ENCODE measurements around the gene PRKAG2.
"Not testable (repeated sequence)": the region's sequence is repeated elsewhere in the genome, so short reads cannot be mapped to it uniquely, and the experiment has no call there.

PRKAG2 gene

GRCh38 chr7:151581741-151582140 lies 295.2 kb downstream of the PRKAG2 start:
- DNase-seq (ENCODE audit: low read depth, low spot score) = no peak
- H3K36me3 ChIP-seq (ENCODE audit: insufficient read depth, low read length) = no peaks in the 10 kb centered on the region
- H3K27ac ChIP-seq = no peak overlapping the region
- H3K4me3 ChIP-seq = no peak overlapping the region
- H3K9me3 ChIP-seq (ENCODE audit: low read depth, low read length) = peaks cover 5% of the 10 kb centered on the region
- TF ChIP-seq FOXP2 (optimal IDR thresholded peaks at IDR 0.05; ENCODE audit: control extremely low read depth, extremely low read length, insufficient read depth) = no peak
- no peak for TF ChIP-seq POLR2AphosphoS5 (IDR thresholded peaks at IDR 0.05; ENCODE audit: borderline replicate concordance, low read depth, low read length)
- TF ChIP-seq EZH2 (IDR thresholded peaks at IDR 0.05) = no peak
- H3K9ac ChIP-seq (ENCODE audit: insufficient read length) = no peak overlapping the region

GRCh38 chr7:151579644-151580043 lies 297.3 kb downstream of the PRKAG2 start:
- no peaks in the 10 kb centered on the region for H3K36me3 ChIP-seq (ENCODE audit: insufficient read depth, low read length)
- no peak overlapping the region for H3K27ac ChIP-seq
- H3K4me3 ChIP-seq = no peak overlapping the region
- peaks cover 5% of the 10 kb centered on the region for H3K9me3 ChIP-seq (ENCODE audit: low read depth, low read length)
- DNase-seq (ENCODE audit: low read depth, low spot score) = no peak
- H3K9ac ChIP-seq (ENCODE audit: insufficient read length) = no peak overlapping the region
- TF ChIP-seq EZH2 (IDR thresholded peaks at IDR 0.05) = no peak
- TF ChIP-seq POLR2AphosphoS5 (IDR thresholded peaks at IDR 0.05; ENCODE audit: borderline replicate concordance, low read depth, low read length) = no peak
- no peak for TF ChIP-seq FOXP2 (optimal IDR thresholded peaks at IDR 0.05; ENCODE audit: control extremely low read depth, extremely low read length, insufficient read depth)

DNA sequence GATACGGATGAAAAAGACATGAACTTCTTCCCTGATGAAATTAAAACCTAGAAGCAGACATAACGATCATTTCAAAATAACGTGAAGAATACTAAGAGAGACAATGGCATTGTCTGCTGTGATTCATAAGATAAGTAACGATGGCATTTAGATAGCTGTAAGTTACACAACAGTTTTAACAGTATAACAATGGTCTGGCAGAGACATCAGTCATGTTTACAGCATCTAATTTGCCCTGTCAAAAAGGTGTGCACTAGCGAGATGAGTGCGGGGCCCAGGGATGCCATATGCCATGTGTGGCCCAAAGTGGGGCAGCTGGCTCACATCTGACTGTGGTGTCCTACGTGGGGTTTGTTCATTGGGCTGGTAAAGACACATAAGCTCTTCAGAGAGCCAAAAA lies 301.5 kb downstream of the PRKAG2 start:
- no peak for DNase-seq (ENCODE audit: low read depth, low spot score)
- Histone ChIP-seq H3K27ac (no peak overlapping the region), H3K4me3 (no peak overlapping the region), H3K9me3 (ENCODE audit: low read depth, low read length) (peaks cover 3% of the 10 kb centered on the region), H3K36me3 (ENCODE audit: insufficient read depth, low read length) (no peaks in the 10 kb centered on the region), H3K9ac (ENCODE audit: insufficient read length) (no peak overlapping the region)
- no peak for TF ChIP-seq EZH2 (IDR thresholded peaks at IDR 0.05)
- TF ChIP-seq POLR2AphosphoS5 (IDR thresholded peaks at IDR 0.05; ENCODE audit: borderline replicate concordance, low read depth, low read length) = no peak
- TF ChIP-seq FOXP2 (optimal IDR thresholded peaks at IDR 0.05; ENCODE audit: control extremely low read depth, extremely low read length, insufficient read depth) = no peak

DNA sequence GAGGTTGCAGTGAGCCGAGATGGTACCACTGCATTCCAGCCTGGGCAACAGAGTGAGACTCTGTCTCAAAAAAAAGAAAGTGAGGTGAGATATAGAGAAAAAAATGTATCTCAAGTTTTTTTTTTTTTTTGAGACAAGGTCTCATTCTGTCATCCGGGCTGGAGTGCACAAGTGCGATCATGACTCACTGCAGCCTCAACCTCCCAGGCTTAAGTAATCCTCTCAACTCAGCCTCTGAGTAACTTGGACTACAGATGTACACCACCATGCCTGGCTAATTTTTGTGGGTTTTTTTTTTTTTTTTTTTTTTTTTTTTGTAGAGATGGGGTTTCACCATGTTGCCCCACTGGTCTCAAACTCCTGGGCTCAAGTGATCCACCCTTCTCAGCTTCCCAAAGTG lies 303.9 kb downstream of the PRKAG2 start:
- H3K27ac ChIP-seq; H3K4me3 ChIP-seq; H3K9me3 ChIP-seq (ENCODE audit: low read depth, low read length); DNase-seq (ENCODE audit: low read depth, low spot score); H3K9ac ChIP-seq (ENCODE audit: insufficient read length); H3K36me3 ChIP-seq (ENCODE audit: insufficient read depth, low read length): not testable (repeated sequence)

DNA sequence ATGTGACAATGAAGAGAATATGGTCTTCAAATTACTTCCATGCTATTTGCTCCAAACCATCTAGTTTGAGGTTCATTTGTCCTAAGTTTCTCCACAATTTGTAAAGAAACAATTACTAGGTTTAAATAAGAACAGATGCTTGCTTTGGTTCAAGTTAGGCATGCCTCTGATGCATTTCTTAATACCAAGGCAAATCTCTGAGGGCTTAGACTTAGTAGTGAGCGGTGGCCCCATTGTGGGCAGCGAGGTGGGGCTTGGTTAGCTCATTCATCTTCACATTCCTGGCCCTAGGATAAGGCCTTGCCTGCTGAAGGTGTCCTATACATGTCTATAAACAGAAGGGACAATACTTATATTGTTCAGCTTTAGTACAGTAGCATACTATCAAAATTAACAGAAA lies 304.8 kb downstream of the PRKAG2 start:
- Histone ChIP-seq H3K9ac (ENCODE audit: insufficient read length) (no peak overlapping the region), H3K9me3 (ENCODE audit: low read depth, low read length) (no peaks in the 10 kb centered on the region), H3K27ac (no peak overlapping the region), H3K4me3 (no peak overlapping the region), H3K36me3 (ENCODE audit: insufficient read depth, low read length) (no peaks in the 10 kb centered on the region)
- DNase-seq (ENCODE audit: low read depth, low spot score) = no peak
- TF ChIP-seq EZH2 (IDR thresholded peaks at IDR 0.05) (no peak), POLR2AphosphoS5 (IDR thresholded peaks at IDR 0.05; ENCODE audit: borderline replicate concordance, low read depth, low read length) (no peak), FOXP2 (optimal IDR thresholded peaks at IDR 0.05; ENCODE audit: control extremely low read depth, extremely low read length, insufficient read depth) (no peak)

DNA sequence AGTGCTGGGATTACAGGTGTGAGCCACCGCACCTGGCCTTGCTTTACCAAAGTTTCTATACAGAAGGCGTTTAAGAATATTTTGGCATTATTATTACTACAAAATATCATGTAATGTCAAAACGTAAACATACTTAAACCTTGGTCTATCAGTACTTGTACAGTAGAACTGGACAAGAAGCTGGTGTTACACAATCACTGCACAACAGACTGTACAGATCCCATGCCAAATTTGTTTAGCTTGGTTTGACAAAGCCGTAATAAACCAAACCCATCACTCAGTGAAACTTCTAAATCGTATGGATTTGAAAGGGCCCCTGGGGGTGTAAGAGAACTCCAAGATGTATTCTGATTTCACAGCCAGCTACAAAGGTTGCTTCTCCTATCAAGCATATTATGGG lies 305.4 kb downstream of the PRKAG2 start:
- Histone ChIP-seq H3K9me3 (ENCODE audit: low read depth, low read length) (no peaks in the 10 kb centered on the region), H3K27ac (no peak overlapping the region)

GRCh38 chr7:151570366-151570915 lies 306.5 kb downstream of the PRKAG2 start:
- DNase-seq (ENCODE audit: low read depth, low spot score) = no peak
- H3K36me3 ChIP-seq (ENCODE audit: insufficient read depth, low read length) = no peaks in the 10 kb centered on the region
- no peak overlapping the region for H3K27ac ChIP-seq
- H3K9me3 ChIP-seq (ENCODE audit: low read depth, low read length) = no peaks in the 10 kb centered on the region
- H3K4me3 ChIP-seq = no peak overlapping the region
- TF ChIP-seq POLR2AphosphoS5 (IDR thresholded peaks at IDR 0.05; ENCODE audit: borderline replicate concordance, low read depth, low read length) = no peak
- TF ChIP-seq EZH2 (IDR thresholded peaks at IDR 0.05) = no peak
- no peak for TF ChIP-seq FOXP2 (optimal IDR thresholded peaks at IDR 0.05; ENCODE audit: control extremely low read depth, extremely low read length, insufficient read depth)
- H3K9ac ChIP-seq (ENCODE audit: insufficient read length) = no peak overlapping the region

More for the DNA sequence above, 305.4 kb downstream of the PRKAG2 start:
- Histone ChIP-seq H3K9ac (ENCODE audit: insufficient read length) (no peak overlapping the region), H3K36me3 (ENCODE audit: insufficient read depth, low read length) (no peaks in the 10 kb centered on the region), H3K4me3 (no peak overlapping the region)
- TF ChIP-seq POLR2AphosphoS5 (IDR thresholded peaks at IDR 0.05; ENCODE audit: borderline replicate concordance, low read depth, low read length) = no peak
- no peak for TF ChIP-seq EZH2 (IDR thresholded peaks at IDR 0.05)
- TF ChIP-seq FOXP2 (optimal IDR thresholded peaks at IDR 0.05; ENCODE audit: control extremely low read depth, extremely low read length, insufficient read depth) = no peak
- no peak for DNase-seq (ENCODE audit: low read depth, low spot score)

DNA sequence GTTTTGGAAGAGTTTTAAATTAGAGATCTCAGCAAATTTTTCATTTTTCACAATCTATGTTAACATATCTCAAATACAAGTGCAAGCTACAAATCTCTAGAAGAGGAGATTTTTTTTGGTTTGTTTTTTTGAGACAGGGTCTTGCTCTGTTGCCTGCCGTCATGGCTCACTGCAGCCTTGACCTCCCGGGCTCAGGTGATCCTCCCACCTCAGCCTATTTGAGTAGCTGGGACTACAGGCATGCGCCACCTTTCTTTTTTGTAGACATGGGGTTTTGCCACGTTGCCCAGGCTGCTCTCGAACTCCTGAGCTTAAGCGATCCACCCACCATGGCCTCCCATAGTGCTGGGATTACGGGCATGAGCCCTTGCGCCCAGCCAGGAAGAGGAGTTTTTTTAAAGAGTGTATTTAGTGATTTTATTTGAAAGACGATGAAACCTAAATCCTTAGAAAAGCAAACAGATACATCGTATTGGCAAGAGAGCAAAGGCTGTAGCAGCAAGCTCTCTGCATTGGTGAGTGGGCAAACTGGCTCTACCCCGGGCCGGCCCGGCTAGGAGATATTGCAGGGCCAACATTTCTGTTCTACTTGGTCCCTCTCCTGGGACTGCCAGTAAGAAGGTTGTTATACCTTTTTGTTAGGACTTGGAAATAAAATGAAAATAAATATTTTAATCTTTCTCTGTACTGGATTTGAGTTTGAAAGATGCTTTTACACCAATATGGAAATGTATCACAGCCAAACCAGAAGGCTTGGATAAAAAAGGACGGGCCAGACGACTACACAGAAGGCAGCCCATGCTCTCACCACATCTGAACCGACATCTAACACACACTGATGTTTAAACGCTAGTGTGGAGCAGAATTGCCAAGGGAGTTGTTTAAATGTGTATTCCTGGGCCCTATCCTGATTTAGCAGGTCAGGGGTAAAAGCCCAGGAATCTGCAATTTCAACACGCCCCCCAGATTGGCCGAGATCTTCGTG lies 307.7 kb downstream of the PRKAG2 start:
- Histone ChIP-seq H3K4me3 (no peak overlapping the region), H3K27ac (no peak overlapping the region), H3K9ac (ENCODE audit: insufficient read length) (peak overlapping the region; percentile 6), H3K9me3 (ENCODE audit: low read depth, low read length) (no peaks in the 10 kb centered on the region), H3K36me3 (ENCODE audit: insufficient read depth, low read length) (peaks cover 1% of the 10 kb centered on the region; the same call in 1 of the 2 replicates)
- DNase-seq (ENCODE audit: low read depth, low spot score) = no peak
- TF ChIP-seq FOXP2 (optimal IDR thresholded peaks at IDR 0.05; ENCODE audit: control extremely low read depth, extremely low read length, insufficient read depth) = no peak
- no peak for TF ChIP-seq EZH2 (IDR thresholded peaks at IDR 0.05)
- TF ChIP-seq POLR2AphosphoS5 (IDR thresholded peaks at IDR 0.05; ENCODE audit: borderline replicate concordance, low read depth, low read length) = no peak

All from SK-N-MC (cell line).